OCI-M2 (cell line): Measurements from ENCODE around the gene ZNF189.
"Not testable (repeated sequence)": the region's sequence is repeated elsewhere in the genome, so short reads cannot be mapped to it uniquely, and the experiment has no call there.

Experiments
- DNase-seq: peaks from one replicate; lab custom pipeline; 2025; ENCODE audit not compliant: unreplicated experiment; lab: John Stamatoyannopoulos, UW

The ZNF189 gene

GRCh38 chr9:101376111-101376848, 22.4 kb upstream of the ZNF189 start:
- no peak for DNase-seq

GRCh38 chr9:101380295-101380694, 18.4 kb upstream of the ZNF189 start:
- DNase-seq: no peak

- no peak for DNase-seq
These were observed 17.5 kb upstream of the ZNF189 start for GRCh38 chr9:101381118-101381517.

GRCh38 chr9:101381833-101382342, 16.8 kb upstream of the ZNF189 start:
- no peak for DNase-seq

- DNase-seq: no peak
These were observed 15.3 kb upstream of the ZNF189 start for GRCh38 chr9:101383361-101383760.

GRCh38 chr9:101384873-101385536, 13.6 kb upstream of the ZNF189 start, which contains the start of gene BAAT:
Gene BAAT, minus strand, starts transcription at chr9:101385006. Its CDS starts 13,602 bp downstream, at chr9:101371404.
- DNase-seq: not testable (repeated sequence)

- no peak for DNase-seq
These were observed 10.7 kb upstream of the ZNF189 start for GRCh38 chr9:101387871-101388506.

GRCh38 chr9:101388507-101388993, 10.1 kb upstream of the ZNF189 start:
- DNase-seq: no peak

- DNase-seq: no peak
These were observed 5.5 kb upstream of the ZNF189 start for GRCh38 chr9:101393135-101393534.

GRCh38 chr9:101394687-101395086, 4.0 kb upstream of the ZNF189 start:
- DNase-seq: no peak

- DNase-seq: no peak
These were observed 944 bp upstream of the ZNF189 start for GRCh38 chr9:101397746-101398067.

- no peak for DNase-seq
These were observed 435 bp downstream of the ZNF189 start for GRCh38 chr9:101398930-101399642.

- DNase-seq: no peak
These were observed 956 bp downstream of the ZNF189 start for GRCh38 chr9:101399643-101399970.

- DNase-seq: no peak
These were observed 1.5 kb downstream of the ZNF189 start for GRCh38 chr9:101400120-101400519.

GRCh38 chr9:101403516-101404285, 5.0 kb downstream of the ZNF189 start:
- no peak for DNase-seq

GRCh38 chr9:101408374-101409078, 9.9 kb downstream of the ZNF189 start:
- no peak for DNase-seq

- DNase-seq: no peak
These were observed 10.4 kb downstream of the ZNF189 start for GRCh38 chr9:101409079-101409477.

- DNase-seq: no peak
These were observed 16.2 kb downstream of the ZNF189 start for GRCh38 chr9:101414839-101415238.

- no peak for DNase-seq
These were observed 16.9 kb downstream of the ZNF189 start for GRCh38 chr9:101415578-101415977.

- no peak for DNase-seq
These were observed 18.7 kb downstream of the ZNF189 start for GRCh38 chr9:101417389-101417788.
